Upper lobe of right lung (tissue), 1 donor: ENCODE data around the gene RBMS3. TPM values are rescaled to one million over a fixed set of nuclear protein-coding genes. Genes with fewer than 3 reads are reported as not detected.

Source experiments
- ATAC-seq: fragments of 200-7000 bp; cut with Tn5 transposase; one replicate; pipeline ENCODE4 v1.9.1; 2020; ENCODE audit warnings: mild to moderate bottlenecking, moderate library complexity
- DNase-seq: peaks from one replicate; pipeline ENCODE4 v3.0.0-alpha.2; 2020
- H3K27ac ChIP-seq: fragments of 200-600 bp; one replicate; pipeline ENCODE4 v1.8.0; 2022
- H3K27me3 ChIP-seq: fragments of 200-600 bp; one replicate; pipeline ENCODE4 v1.8.0; 2022; ENCODE audit warnings: mild to moderate bottlenecking
- H3K36me3 ChIP-seq: fragments of 200-600 bp; one replicate; pipeline ENCODE4 v1.8.0; 2022
- H3K4me1 ChIP-seq: fragments of 200-600 bp; one replicate; pipeline ENCODE4 v1.8.0; 2022
- H3K4me3 ChIP-seq: fragments of 200-600 bp; one replicate; pipeline ENCODE4 v1.8.0; 2022; ENCODE audit warnings: mild to moderate bottlenecking
- H3K9me3 ChIP-seq: fragments of 200-600 bp; one replicate; pipeline ENCODE4 v1.8.0; 2022
- intact Hi-C: fragments of 100-400 bp; cut with DNase I; formaldehyde crosslinking; loops from one replicate; pipeline ENCODE4 v1.11.0; 2022
- total RNA-seq: library from RNA; stranded (reverse); fragmentation: NEBNext Ultra II Directional; extraction: Animal tissue kit (Norgen Biotek cat#: 25700); gene quantifications from one replicate; pipeline ENCODE4 v1.2.1, GENCODE V29; 2021
- TF ChIP-seq, protein P1 (sequence below): fragments of 200-600 bp; IDR thresholded peaks from one replicate; pipeline ENCODE4 v1.8.0; 2022; ENCODE audit warnings: antibody characterized with exemption
- donor health status: DM: no; HTN: yes; CAD: no; lungs with severe emphysema.

RBMS3 gene
- total RNA-seq, 1 donor from 2014 or later, result 85.9 TPM

DNA sequence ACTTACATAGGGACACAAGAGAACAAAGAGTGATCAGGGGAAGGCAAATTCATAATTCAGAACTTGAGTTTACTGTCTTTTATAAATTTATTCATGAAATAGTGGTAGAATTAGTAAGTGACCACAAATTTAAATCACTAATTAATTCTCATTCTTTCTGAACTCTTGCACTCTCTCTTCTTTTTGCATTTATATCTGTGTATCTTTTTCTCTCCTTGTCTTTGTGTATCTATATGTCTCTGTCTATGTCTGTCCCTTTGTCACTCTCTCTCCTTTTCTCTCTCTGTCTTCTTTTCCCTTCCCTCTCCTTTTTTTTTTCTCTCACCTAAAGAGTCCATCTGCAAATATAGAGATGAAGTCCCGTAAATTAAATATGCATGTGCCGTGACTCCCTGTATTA is 31.5 kb downstream of the RBMS3 start:
- TF ChIP-seq, protein P1, sequence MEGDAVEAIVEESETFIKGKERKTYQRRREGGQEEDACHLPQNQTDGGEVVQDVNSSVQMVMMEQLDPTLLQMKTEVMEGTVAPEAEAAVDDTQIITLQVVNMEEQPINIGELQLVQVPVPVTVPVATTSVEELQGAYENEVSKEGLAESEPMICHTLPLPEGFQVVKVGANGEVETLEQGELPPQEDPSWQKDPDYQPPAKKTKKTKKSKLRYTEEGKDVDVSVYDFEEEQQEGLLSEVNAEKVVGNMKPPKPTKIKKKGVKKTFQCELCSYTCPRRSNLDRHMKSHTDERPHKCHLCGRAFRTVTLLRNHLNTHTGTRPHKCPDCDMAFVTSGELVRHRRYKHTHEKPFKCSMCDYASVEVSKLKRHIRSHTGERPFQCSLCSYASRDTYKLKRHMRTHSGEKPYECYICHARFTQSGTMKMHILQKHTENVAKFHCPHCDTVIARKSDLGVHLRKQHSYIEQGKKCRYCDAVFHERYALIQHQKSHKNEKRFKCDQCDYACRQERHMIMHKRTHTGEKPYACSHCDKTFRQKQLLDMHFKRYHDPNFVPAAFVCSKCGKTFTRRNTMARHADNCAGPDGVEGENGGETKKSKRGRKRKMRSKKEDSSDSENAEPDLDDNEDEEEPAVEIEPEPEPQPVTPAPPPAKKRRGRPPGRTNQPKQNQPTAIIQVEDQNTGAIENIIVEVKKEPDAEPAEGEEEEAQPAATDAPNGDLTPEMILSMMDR, result no peak
- intact Hi-C loops, result no loop called here
- H3K4me1 ChIP-seq, result peaks cover 12% of the 10 kb centered on the region
- no peaks in the 10 kb centered on the region for H3K9me3 ChIP-seq
- H3K27ac ChIP-seq, result no peak overlapping the region
- no peak for ATAC-seq
- no peaks in the 10 kb centered on the region for H3K27me3 ChIP-seq
- no peaks in the 10 kb centered on the region for H3K36me3 ChIP-seq
- no peak for DNase-seq
- no peak overlapping the region for H3K4me3 ChIP-seq

DNA sequence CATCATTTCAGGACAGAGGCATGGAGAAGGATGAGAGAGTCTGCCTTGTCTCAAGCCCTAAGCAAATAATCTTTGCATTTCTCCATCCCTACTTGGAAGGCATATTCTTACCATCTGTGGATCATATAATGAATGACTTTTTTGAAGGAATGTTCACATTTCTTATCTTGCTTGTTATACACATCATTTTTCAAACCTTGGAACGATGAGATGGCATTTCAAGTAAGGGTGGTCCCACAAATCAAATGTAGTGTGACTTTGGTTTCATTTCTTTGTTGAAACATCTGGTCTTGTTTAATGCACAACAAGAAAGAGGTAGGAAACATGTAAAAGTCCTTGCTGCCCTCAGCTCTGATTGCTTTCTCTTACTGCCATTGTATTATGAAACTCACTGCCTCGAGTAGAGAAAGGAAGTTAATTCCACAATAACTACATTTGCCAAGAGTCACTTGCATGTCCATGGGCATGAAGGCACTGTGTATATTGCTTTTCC is 32.1 kb downstream of the RBMS3 start:
- H3K9me3 ChIP-seq, result no peaks in the 10 kb centered on the region
- no peak overlapping the region for H3K27ac ChIP-seq
- H3K4me1 ChIP-seq, result peaks cover 12% of the 10 kb centered on the region
- H3K4me3 ChIP-seq, result no peak overlapping the region
- H3K27me3 ChIP-seq, result no peaks in the 10 kb centered on the region
- no peak for DNase-seq
- H3K36me3 ChIP-seq, result no peaks in the 10 kb centered on the region
- intact Hi-C loops, result no loop called here
- TF ChIP-seq, protein P1, result no peak
- ATAC-seq, result no peak

DNA sequence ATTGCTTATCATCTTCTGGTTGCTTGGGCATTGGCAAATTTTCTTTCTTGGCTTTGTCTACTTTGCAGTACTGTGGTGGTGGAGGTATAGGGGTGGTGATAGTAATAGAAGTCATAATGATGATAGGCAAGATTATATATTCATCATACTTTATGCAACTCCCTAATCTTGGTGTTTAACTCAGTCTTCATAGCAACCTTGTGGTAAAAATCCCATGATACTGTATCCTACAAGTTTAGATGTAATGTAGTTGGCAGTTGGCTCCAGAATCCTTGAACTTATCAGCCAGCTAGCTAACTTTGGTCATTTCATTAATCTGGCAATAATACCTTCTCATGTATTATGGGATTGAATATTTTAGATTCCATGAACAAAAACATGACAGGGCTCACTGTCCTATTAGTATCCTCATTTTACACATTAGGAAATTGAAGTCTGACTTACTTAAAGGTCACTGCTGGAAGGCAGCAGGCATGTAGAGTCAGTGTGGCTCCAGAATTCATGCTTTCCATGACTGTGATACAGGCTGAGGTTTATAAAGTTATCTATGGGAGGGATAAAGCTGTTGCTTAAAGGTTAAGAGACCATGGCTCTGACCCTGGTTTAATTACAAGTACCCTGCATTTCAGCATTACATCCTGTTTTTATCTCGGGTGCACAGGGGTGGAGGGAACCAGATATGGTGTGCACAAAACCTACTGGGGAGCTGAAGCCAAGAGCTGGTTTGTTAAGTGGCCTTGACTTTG is 33.3 kb downstream of the RBMS3 start:
- DNase-seq (no peak), ATAC-seq (peak; percentile 40)
- Histone ChIP-seq H3K9me3 (no peaks in the 10 kb centered on the region), H3K27me3 (no peaks in the 10 kb centered on the region), H3K27ac (no peak overlapping the region), H3K4me1 (peaks cover 12% of the 10 kb centered on the region), H3K36me3 (no peaks in the 10 kb centered on the region), H3K4me3 (no peak overlapping the region)
- intact Hi-C loops, result no loop called here
- TF ChIP-seq, protein P1, result no peak

DNA sequence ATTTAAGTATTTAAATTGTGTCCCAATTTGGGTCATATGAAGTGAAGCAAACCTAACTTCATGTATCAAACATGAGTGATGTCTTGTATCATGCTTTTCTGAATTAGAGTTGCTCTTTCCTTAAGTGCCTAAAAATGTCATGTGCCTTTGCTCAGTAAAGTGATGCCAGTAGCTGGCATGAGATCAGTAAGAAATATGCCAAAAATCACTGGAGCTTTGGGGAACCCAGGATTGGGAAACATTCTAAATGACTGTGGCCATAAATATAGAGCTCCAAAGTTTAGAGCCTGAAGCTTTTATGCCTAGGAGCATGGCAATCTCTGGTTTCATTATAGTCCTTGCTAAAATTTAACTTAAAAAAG is 33.8 kb downstream of the RBMS3 start:
- Histone ChIP-seq H3K4me1 (peaks cover 12% of the 10 kb centered on the region), H3K27ac (no peak overlapping the region), H3K27me3 (no peaks in the 10 kb centered on the region), H3K4me3 (no peak overlapping the region), H3K36me3 (no peaks in the 10 kb centered on the region), H3K9me3 (no peaks in the 10 kb centered on the region)
- no peak for ATAC-seq
- intact Hi-C loops, result no loop called here
- TF ChIP-seq, protein P1, result no peak
- no peak for DNase-seq

DNA sequence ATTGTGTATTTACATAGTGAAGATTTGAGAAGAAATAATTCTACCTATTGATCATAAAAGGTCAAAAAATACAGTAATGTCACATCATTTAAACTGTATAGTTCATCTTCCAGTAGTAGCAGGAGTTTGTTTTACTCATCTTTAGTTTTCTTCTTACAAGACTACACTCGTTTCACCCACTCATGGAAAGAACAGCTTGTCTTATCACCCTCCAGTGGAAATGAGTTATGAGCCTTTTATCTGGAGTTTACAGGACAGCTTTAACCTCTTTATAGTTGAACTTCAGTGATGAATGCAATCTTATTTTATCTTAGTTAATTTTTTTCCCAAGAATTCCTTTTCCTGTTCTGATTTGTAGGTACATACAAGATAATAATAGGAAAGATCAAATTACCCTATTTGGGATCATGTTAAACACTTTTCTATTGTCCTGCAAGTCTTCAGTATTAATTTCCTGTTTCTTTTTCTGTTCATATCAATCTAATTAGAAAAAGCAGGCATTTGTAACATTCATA is 36.8 kb downstream of the RBMS3 start:
- Histone ChIP-seq H3K27me3 (no peaks in the 10 kb centered on the region), H3K27ac (no peak overlapping the region), H3K36me3 (no peaks in the 10 kb centered on the region), H3K4me1 (peaks cover 4% of the 10 kb centered on the region), H3K4me3 (no peak overlapping the region), H3K9me3 (no peaks in the 10 kb centered on the region)
- intact Hi-C loops, result no loop called here
- no peak for DNase-seq
- TF ChIP-seq, protein P1, result no peak
- no peak for ATAC-seq
